WI38 (cell line): ENCODE data around the gene AP2S1.

Source experiments
- H3K4me3 ChIP-seq: 2 replicates; pipeline ENCODE4 v1.5.1; 2011; ENCODE audit warnings: low read depth, mild to moderate bottlenecking, control low read depth, low read length
- TF ChIP-seq, protein P1 (sequence below): IDR thresholded peaks from 2 replicates; pipeline ENCODE4 v1.5.1; 2012; ENCODE audit warnings: low read depth, mild to moderate bottlenecking, control low read depth, low read length

Gene AP2S1

DNA sequence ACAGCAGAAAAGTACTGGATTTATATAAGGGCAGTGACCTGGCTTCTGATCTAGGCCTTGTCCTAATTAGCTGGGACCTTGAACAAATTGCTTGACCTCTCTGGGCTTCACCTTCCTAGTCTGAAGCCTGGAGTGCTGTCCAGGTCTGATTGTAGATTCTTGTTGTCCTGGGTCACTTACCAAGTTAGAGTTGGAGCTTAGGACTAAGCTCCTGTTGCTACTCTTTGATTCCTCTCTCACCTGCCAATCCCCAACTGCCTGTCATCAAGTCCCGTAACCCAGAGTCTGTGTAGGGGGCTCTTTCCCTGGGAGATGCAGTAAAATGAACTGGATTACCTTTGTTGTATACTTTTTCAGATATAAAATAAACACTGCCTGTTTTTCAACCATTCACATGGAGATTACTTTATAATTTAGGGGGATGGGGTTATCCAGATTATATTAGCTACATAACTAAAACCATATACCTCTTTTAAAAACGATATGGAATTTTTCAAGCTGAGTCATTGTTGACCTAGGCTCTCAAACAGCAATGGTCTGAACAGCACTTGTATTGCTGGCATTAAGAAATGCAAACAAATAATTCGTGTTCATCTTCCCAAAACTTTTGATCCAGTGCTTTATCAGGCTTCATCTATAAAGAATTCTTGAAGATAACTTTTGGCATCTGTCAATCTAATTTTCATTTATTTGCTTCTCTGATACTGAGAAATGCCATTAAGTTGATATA is 15.9 kb upstream of the AP2S1 start:
- no peak overlapping the region for H3K4me3 ChIP-seq
- TF ChIP-seq, protein P1, sequence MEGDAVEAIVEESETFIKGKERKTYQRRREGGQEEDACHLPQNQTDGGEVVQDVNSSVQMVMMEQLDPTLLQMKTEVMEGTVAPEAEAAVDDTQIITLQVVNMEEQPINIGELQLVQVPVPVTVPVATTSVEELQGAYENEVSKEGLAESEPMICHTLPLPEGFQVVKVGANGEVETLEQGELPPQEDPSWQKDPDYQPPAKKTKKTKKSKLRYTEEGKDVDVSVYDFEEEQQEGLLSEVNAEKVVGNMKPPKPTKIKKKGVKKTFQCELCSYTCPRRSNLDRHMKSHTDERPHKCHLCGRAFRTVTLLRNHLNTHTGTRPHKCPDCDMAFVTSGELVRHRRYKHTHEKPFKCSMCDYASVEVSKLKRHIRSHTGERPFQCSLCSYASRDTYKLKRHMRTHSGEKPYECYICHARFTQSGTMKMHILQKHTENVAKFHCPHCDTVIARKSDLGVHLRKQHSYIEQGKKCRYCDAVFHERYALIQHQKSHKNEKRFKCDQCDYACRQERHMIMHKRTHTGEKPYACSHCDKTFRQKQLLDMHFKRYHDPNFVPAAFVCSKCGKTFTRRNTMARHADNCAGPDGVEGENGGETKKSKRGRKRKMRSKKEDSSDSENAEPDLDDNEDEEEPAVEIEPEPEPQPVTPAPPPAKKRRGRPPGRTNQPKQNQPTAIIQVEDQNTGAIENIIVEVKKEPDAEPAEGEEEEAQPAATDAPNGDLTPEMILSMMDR = no peak

DNA sequence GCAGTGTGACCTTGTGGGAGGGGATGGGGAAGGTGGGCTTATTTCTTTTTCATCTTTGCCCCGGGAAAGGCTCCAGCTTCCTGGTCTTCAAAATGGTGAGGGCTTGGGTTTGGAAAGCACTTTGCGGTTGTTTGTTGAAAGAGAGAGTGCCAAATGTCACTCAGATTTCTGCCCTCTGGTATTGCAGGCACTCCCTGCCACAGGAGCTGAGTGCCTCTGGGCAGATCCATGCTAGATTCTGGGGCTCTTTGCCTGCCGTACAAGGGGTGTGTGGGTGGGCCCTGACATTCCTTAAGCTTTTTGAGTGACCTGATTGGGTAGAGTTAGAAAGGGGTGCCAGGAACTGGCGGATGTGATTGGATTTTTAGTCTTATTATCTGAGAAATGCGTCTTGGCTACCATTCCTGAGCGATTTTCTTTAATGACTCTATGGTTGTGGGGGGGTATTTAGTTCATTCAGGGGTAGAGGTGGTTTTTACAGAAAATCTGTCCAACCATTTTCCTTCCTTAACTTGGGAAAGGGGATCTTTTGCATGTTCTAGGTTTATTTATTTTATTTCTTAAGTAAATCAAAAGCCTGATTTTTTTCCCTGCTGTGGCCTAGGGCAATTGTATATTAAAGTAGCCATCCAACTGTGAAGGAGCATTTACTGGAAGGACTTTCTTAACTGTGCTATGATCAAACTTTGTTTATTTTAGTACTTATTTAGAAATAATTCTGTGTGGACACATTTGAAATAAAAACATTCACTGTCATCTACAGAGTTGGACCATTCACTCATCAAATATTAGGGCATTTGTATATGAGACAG is 13.4 kb upstream of the AP2S1 start:
- TF ChIP-seq, protein P1 = no peak
- H3K4me3 ChIP-seq = peak overlapping the region; percentile 70

DNA sequence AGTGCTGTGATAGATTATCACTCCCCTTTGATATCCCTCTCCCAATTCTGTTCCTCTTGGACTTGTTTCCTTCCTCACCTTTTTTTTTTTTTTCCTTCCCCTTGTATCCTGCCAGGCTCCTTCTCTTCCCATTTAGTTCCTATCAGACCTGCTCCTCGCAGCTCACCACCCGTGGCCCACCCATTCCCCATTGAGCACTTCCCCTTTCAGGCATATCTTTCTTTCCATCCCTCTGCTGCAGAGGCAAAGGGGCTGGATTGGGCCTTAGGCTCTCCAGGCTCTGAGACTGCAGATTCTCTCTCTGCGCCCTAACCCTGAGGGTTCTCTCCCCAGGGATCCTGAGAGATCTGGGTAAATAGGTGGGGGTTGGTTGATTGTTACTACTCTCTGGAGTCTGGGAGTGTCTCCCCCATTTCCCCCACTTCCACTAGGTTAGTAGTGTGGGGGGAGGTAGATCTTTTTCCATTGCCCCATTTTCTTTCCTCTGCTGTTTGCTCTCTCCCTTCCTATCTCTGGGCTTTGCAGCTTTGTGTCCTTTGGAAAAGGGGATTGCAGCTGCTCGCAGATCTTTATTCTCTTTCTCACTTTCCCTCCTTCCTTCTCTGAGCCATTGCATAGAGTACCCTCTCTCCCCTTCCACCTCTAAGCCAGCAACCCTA is 12.5 kb upstream of the AP2S1 start:
- TF ChIP-seq, protein P1 = no peak
- peak overlapping the region; percentile 70 for H3K4me3 ChIP-seq

DNA sequence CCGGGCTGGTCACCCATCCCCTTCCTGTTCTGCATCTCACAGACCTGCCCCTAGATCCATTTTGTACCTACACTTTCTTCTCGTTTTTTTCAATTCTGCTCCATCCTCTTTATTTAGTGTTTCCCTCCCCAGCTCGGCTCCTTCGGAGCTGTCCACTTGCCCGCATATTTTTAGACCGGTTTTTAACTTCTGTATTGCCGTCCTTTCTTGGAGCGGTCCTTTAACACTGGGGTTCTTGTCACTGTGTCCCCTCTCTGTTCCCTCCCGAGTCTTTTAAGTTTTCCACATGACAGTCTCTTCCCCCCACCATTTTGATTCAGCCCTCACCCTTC is 11.8 kb upstream of the AP2S1 start:
- peak overlapping the region; percentile 70 for H3K4me3 ChIP-seq
- TF ChIP-seq, protein P1 = no peak

DNA sequence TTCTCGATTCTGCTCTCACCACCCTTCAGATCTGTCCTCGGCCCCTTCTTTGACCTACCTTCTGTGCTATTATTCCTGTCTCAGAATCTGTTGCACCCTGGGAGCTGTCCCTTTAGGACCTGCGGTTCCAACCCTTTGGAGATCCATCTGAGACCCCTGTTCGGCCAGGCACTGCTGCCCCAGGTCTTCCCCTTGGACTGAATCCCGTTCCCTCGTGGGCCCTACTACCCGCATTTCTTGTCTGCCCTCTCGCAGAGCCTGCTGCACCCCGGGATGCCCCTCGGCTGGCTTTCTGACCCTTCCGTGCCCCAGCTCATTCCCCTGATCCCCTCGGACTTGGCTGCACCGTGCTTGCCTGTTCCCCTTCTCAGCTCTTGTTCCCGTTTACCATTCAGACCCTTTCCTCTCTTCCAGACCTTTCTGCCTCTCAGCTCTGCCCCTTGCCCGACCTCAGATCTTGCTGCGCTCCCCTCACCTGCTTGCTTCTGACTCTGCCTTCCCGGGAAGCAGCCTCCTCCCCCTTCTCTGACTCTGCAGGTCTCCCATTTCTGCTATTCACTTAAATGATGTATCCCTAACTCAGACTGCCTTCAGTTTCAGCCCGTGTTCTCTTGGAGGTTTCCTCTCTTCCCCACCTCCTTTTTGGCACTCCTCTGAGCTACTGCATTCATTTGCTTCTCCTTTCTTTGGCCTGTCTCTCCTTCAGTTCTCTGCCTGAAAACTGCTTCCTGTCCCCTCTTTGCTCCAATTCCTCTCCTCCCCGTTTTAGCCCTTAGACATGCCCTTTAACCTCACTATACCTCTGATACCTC is 11.3 kb upstream of the AP2S1 start:
- peak overlapping the region; percentile 70 for H3K4me3 ChIP-seq
- TF ChIP-seq, protein P1 = no peak

DNA sequence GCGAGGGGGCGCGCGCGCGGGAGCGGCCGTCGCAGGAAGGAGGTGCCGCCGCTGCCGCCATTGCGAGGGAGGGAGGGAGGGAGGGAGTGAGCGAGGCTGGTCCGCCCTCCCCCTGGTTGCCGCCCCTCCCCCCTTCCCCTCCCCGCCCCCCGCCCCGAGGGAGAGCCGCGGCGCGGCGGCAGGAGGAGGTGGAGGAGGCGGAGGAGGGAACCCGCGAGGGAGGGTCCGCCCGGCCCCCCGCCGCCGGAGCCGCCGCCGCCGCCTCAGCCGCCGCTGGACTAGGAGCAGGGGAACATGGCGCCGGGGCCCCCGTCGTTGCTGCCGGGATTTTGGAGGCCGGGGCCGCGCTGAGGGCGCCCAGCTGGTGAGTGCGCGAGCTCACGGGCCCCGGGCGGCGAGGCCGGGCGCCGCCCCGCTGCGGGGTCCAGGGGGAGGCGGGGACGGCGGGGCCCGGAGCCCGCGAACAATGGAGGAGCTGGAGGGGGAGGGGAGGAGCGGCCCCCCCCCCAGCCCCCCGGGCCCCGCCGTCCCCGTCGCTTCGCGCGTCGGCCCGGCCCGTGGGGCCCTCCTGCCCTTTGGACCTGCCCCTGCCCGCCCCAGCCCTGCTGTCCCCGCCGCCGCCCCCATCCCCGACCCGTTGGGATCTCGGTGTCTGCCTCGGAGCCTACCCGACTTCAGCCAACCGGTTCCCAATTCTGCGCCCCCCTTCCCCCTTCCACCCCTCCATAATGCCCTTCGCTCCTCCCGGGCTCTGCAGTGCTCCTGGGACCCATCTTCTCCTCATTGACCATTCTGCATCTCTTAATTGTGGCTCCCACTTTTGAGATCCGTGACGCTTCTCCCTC is 10.4 kb upstream of the AP2S1 start, which contains the start of gene ARHGAP35:
Gene ARHGAP35 (plus strand): TSS at position 152 of the 845 bp plus-strand sequence. CDS start 57,679 bp downstream, outside the sequence.
- TF ChIP-seq, protein P1 = no peak
- H3K4me3 ChIP-seq = peak within 1 kb of the TSS; percentile 70
